Measurements from ENCODE around the gene PYY. TPM values are rescaled to one million over a fixed set of nuclear protein-coding genes. Genes with fewer than 3 reads are reported as not detected.

Gene PYY
- polyA plus RNA-seq, 3 donors from 2014 or later: not detected

GRCh38 chr17:43987131-43988021 lies 33.6 kb upstream of the PYY start:
- no peaks in the 10 kb centered on the region for H3K4me1 Mint-ChIP-seq
- no peaks in the 10 kb centered on the region for H3K36me3 Mint-ChIP-seq

GRCh38 chr17:43986225-43986981 lies 32.7 kb upstream of the PYY start:
- Mint-ChIP-seq H3K4me1 (no peaks in the 10 kb centered on the region), H3K36me3 (no peaks in the 10 kb centered on the region), H3K4me3 (no peak overlapping the region), H3K9me3 (no peaks in the 10 kb centered on the region), H3K27me3 (ENCODE audit: low read depth in 3 of 3) (peaks cover 4 to 32% (median 14%) of the 10 kb centered on the region in 3 donors), H3K27ac (no peak overlapping the region)
- DNase-seq: no peak

More at GRCh38 chr17:43987131-43988021, 33.6 kb upstream of the PYY start:
- no peaks in the 10 kb centered on the region for H3K9me3 Mint-ChIP-seq
- H3K4me3 Mint-ChIP-seq: no peak overlapping the region
- no peak overlapping the region for H3K27ac Mint-ChIP-seq
- H3K27me3 Mint-ChIP-seq (ENCODE audit: low read depth in 3 of 3): peaks cover 4 to 29% (median 9%) of the 10 kb centered on the region in 3 donors
- DNase-seq: no peak

- Mint-ChIP-seq H3K27me3 (ENCODE audit: low read depth in 3 of 3) (peaks cover 4 to 30% (median 16%) of the 10 kb centered on the region in 3 donors), H3K36me3 (no peaks in the 10 kb centered on the region), H3K4me1 (no peaks in the 10 kb centered on the region), H3K9me3 (no peaks in the 10 kb centered on the region), H3K4me3 (no peak overlapping the region), H3K27ac (no peak overlapping the region)
- DNase-seq: no peak
Measured at GRCh38 chr17:43984521-43984920, 30.8 kb upstream of the PYY start.

GRCh38 chr17:43983515-43984411 lies 30.0 kb upstream of the PYY start:
- peak overlapping the region in 1 of 5 donors; percentile 27 for H3K4me3 Mint-ChIP-seq
- no peak overlapping the region for H3K27ac Mint-ChIP-seq
- no peak for DNase-seq
- H3K9me3 Mint-ChIP-seq: no peaks in the 10 kb centered on the region
- H3K27me3 Mint-ChIP-seq (ENCODE audit: low read depth in 3 of 3): peaks cover 4 to 30% (median 16%) of the 10 kb centered on the region in 3 donors
- no peaks in the 10 kb centered on the region for H3K4me1 Mint-ChIP-seq
- no peaks in the 10 kb centered on the region for H3K36me3 Mint-ChIP-seq

GRCh38 chr17:43983196-43983514 lies 29.4 kb upstream of the PYY start:
- DNase-seq: no peak
- Mint-ChIP-seq H3K27ac (no peak overlapping the region), H3K9me3 (no peaks in the 10 kb centered on the region), H3K36me3 (no peaks in the 10 kb centered on the region), H3K27me3 (ENCODE audit: low read depth in 3 of 3) (peaks cover 4 to 30% (median 16%) of the 10 kb centered on the region in 3 donors), H3K4me1 (no peaks in the 10 kb centered on the region), H3K4me3 (peak overlapping the region in 1 of 5 donors; percentile 27)

GRCh38 chr17:43982171-43982570 lies 28.4 kb upstream of the PYY start:
- no peaks in the 10 kb centered on the region for H3K36me3 Mint-ChIP-seq
- no peak overlapping the region for H3K27ac Mint-ChIP-seq
- no peak overlapping the region for H3K4me3 Mint-ChIP-seq
- H3K4me1 Mint-ChIP-seq: no peaks in the 10 kb centered on the region
- H3K9me3 Mint-ChIP-seq: no peaks in the 10 kb centered on the region
- no peak for DNase-seq
- peaks cover 1 to 23% (median 18%) of the 10 kb centered on the region in 3 donors for H3K27me3 Mint-ChIP-seq (ENCODE audit: low read depth in 3 of 3)

- H3K4me3 Mint-ChIP-seq: no peak overlapping the region
- no peaks in the 10 kb centered on the region for H3K36me3 Mint-ChIP-seq
- H3K4me1 Mint-ChIP-seq: no peaks in the 10 kb centered on the region
- DNase-seq: no peak
- H3K27ac Mint-ChIP-seq: no peak overlapping the region
- H3K27me3 Mint-ChIP-seq (ENCODE audit: low read depth in 3 of 3): peaks cover 0 to 13% (median 10%) of the 10 kb centered on the region in 3 donors
- no peaks in the 10 kb centered on the region for H3K9me3 Mint-ChIP-seq
Measured at GRCh38 chr17:43979671-43980070, 25.9 kb upstream of the PYY start.

- Mint-ChIP-seq H3K9me3 (no peaks in the 10 kb centered on the region), H3K4me3 (no peak overlapping the region), H3K27me3 (ENCODE audit: low read depth in 3 of 3) (peaks cover 0 to 14% (median 13%) of the 10 kb centered on the region in 3 donors), H3K4me1 (no peaks in the 10 kb centered on the region), H3K36me3 (no peaks in the 10 kb centered on the region), H3K27ac (no peak overlapping the region)
- no peak for DNase-seq
Measured at GRCh38 chr17:43979011-43979410, 25.3 kb upstream of the PYY start.

GRCh38 chr17:43978078-43978477 lies 24.3 kb upstream of the PYY start:
- Mint-ChIP-seq H3K27me3 (ENCODE audit: low read depth in 3 of 3) (peaks cover 0 to 16% (median 13%) of the 10 kb centered on the region in 3 donors), H3K36me3 (no peaks in the 10 kb centered on the region), H3K9me3 (no peaks in the 10 kb centered on the region), H3K4me1 (no peaks in the 10 kb centered on the region), H3K27ac (peak overlapping the region in 1 of 6 donors; percentile 31), H3K4me3 (no peak overlapping the region)
- no peak for DNase-seq

- Mint-ChIP-seq H3K4me1 (no peaks in the 10 kb centered on the region), H3K27me3 (ENCODE audit: low read depth in 3 of 3) (peaks cover 1 to 8% (median 7%) of the 10 kb centered on the region in 3 donors), H3K27ac (no peak overlapping the region), H3K9me3 (no peaks in the 10 kb centered on the region), H3K36me3 (no peaks in the 10 kb centered on the region), H3K4me3 (no peak overlapping the region)
- no peak for DNase-seq
Measured at GRCh38 chr17:43976963-43977837, 23.5 kb upstream of the PYY start.

GRCh38 chr17:43975898-43976297 lies 22.2 kb upstream of the PYY start:
- Mint-ChIP-seq H3K27ac (no peak overlapping the region), H3K4me3 (no peak overlapping the region), H3K27me3 (ENCODE audit: low read depth in 3 of 3) (peaks cover 1 to 11% (median 2%) of the 10 kb centered on the region in 3 donors), H3K36me3 (no peaks in the 10 kb centered on the region), H3K4me1 (no peaks in the 10 kb centered on the region), H3K9me3 (no peaks in the 10 kb centered on the region)
- DNase-seq: no peak

GRCh38 chr17:43974382-43975266 lies 20.9 kb upstream of the PYY start:
- no peaks in the 10 kb centered on the region for H3K36me3 Mint-ChIP-seq
- no peak for DNase-seq
- H3K4me1 Mint-ChIP-seq: no peaks in the 10 kb centered on the region
- H3K27me3 Mint-ChIP-seq (ENCODE audit: low read depth in 3 of 3): peaks cover 2 to 16% (median 3%) of the 10 kb centered on the region in 3 donors
- no peak overlapping the region for H3K4me3 Mint-ChIP-seq
- no peak overlapping the region for H3K27ac Mint-ChIP-seq
- H3K9me3 Mint-ChIP-seq: no peaks in the 10 kb centered on the region
